Nephron progenitor cell (in vitro differentiated cells): Measurements from ENCODE around the gene RBM20.

Experiments used
- DNase-seq: peaks from one replicate; pipeline ENCODE4 v3.0.0; 2021
- H3K27ac Mint-ChIP-seq: 2 replicates; pipeline ENCODE4 v1.8.0; 2021; ENCODE audit warnings: mild to moderate bottlenecking, moderate library complexity, mixed read lengths
- H3K27me3 Mint-ChIP-seq: 2 replicates; pipeline ENCODE4 v1.8.0; 2021; ENCODE audit warnings: mild to moderate bottlenecking, low read depth, mixed read lengths; ENCODE audit not compliant: poor library complexity
- H3K36me3 Mint-ChIP-seq: 2 replicates; pipeline ENCODE4 v1.8.0; 2021; ENCODE audit warnings: low read depth, mixed read lengths
- H3K4me1 Mint-ChIP-seq: 2 replicates; pipeline ENCODE4 v1.8.0; 2021; ENCODE audit warnings: mixed read lengths
- H3K4me3 Mint-ChIP-seq: 2 replicates; pipeline ENCODE4 v1.8.0; 2021; ENCODE audit warnings: mild to moderate bottlenecking, moderate library complexity, mixed read lengths
- H3K9me3 Mint-ChIP-seq: 2 replicates; pipeline ENCODE4 v1.8.0; 2021; ENCODE audit warnings: mild to moderate bottlenecking, moderate library complexity, mixed read lengths
- CTCF ChIP-seq: fragments of 200-600 bp; sonication (generic); IDR thresholded peaks from 2 replicates; pipeline ENCODE4 v1.5.0; 2021; ENCODE audit warnings: antibody characterized with exemption

Gene RBM20

GRCh38 chr10:110802551-110803238 lies 158.6 kb downstream of the RBM20 start:
- DNase-seq, result no peak
- Mint-ChIP-seq H3K27ac (peak overlapping the region; percentile 58), H3K4me3 (no peak overlapping the region), H3K4me1 (peaks cover 22% of the 10 kb centered on the region), H3K27me3 (no peaks in the 10 kb centered on the region), H3K9me3 (no peaks in the 10 kb centered on the region), H3K36me3 (peaks cover 12% of the 10 kb centered on the region)
- no peak for TF ChIP-seq CTCF

- Mint-ChIP-seq H3K27me3 (no peaks in the 10 kb centered on the region), H3K4me1 (peaks cover 22% of the 10 kb centered on the region), H3K4me3 (no peak overlapping the region), H3K9me3 (no peaks in the 10 kb centered on the region), H3K27ac (no peak overlapping the region), H3K36me3 (peaks cover 12% of the 10 kb centered on the region)
- TF ChIP-seq CTCF, result no peak
- DNase-seq, result no peak
These were observed 159.2 kb downstream of the RBM20 start for GRCh38 chr10:110803239-110803749.

- H3K27ac Mint-ChIP-seq, result peak overlapping the region; percentile 44
- H3K4me1 Mint-ChIP-seq, result peaks cover 22% of the 10 kb centered on the region
- peaks cover 12% of the 10 kb centered on the region for H3K36me3 Mint-ChIP-seq
- H3K9me3 Mint-ChIP-seq, result no peaks in the 10 kb centered on the region
- peak; percentile 32 for DNase-seq
- no peak overlapping the region for H3K4me3 Mint-ChIP-seq
- TF ChIP-seq CTCF, result peak; percentile 41
- peaks cover 2% of the 10 kb centered on the region for H3K27me3 Mint-ChIP-seq
These were observed 159.7 kb downstream of the RBM20 start for GRCh38 chr10:110803830-110804338.

DNA sequence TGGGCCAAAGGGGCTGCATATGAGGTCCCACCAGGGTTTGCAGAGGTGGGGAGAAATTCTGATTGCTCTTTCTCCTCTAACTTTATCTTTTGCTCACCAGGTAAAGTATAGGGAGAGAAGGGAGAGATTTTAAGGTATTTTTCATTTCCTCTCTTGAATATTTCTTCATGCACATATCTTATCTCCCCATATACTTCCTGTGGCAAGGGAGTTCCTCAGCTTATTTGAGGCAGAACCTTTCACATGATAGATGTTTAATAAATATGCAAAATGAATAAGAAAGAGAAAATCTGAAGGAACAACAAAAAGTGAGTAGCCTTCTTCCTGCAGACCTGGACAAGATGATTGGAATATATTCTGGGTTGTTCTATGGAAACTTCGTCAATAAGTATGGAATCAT lies 160.2 kb downstream of the RBM20 start:
- no peaks in the 10 kb centered on the region for H3K9me3 Mint-ChIP-seq
- no peak for TF ChIP-seq CTCF
- H3K4me3 Mint-ChIP-seq, result no peak overlapping the region
- peaks cover 2% of the 10 kb centered on the region for H3K27me3 Mint-ChIP-seq
- peaks cover 12% of the 10 kb centered on the region for H3K36me3 Mint-ChIP-seq
- peak overlapping the region; percentile 44 for H3K27ac Mint-ChIP-seq
- DNase-seq, result no peak
- H3K4me1 Mint-ChIP-seq, result peaks cover 22% of the 10 kb centered on the region

DNA sequence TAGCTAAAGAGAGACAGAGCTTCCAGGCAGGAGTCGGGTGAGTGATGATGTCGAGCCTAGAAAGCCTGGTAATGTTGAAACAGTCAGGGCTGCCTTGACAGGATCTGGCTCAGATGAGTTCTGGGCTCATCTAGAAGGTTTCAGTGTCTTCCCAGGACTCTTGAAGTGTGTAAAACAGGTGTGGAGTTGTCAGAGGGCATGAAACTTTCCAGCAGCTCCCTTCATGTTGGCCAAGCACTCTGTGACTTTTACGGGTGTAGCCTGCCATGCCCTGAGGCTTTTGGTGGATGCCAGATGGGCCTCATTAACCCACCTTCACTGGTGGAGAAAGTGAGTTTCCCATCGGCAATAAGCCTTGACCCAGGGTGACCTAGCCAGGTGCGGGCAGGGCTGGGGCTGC lies 161.2 kb downstream of the RBM20 start:
- H3K4me3 Mint-ChIP-seq, result no peak overlapping the region
- H3K9me3 Mint-ChIP-seq, result no peaks in the 10 kb centered on the region
- peaks cover 2% of the 10 kb centered on the region for H3K27me3 Mint-ChIP-seq
- DNase-seq, result no peak
- H3K4me1 Mint-ChIP-seq, result peaks cover 22% of the 10 kb centered on the region
- peaks cover 12% of the 10 kb centered on the region for H3K36me3 Mint-ChIP-seq
- no peak overlapping the region for H3K27ac Mint-ChIP-seq
- no peak for TF ChIP-seq CTCF

DNA sequence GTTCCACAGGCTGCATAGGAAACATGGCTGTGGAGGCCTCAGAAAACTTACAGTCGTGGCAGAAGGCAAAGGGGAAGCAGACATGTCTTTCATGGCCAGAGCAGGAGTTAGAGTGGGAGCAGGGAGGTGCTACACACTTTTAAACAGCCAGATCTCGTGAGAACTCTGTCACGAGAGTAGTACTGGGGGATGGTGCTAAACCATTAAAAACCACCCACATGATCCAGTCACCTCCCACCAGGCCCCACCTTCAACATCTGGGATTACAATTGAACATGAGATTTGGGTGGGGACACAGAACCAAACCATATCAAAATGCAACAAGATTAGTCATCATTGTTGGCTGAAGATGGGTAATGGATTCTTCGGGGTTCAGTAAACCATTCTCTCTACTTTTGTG lies 162.2 kb downstream of the RBM20 start:
- H3K4me1 Mint-ChIP-seq, result peaks cover 22% of the 10 kb centered on the region
- H3K36me3 Mint-ChIP-seq, result peaks cover 6% of the 10 kb centered on the region
- no peak overlapping the region for H3K4me3 Mint-ChIP-seq
- peaks cover 2% of the 10 kb centered on the region for H3K27me3 Mint-ChIP-seq
- H3K27ac Mint-ChIP-seq, result no peak overlapping the region
- no peaks in the 10 kb centered on the region for H3K9me3 Mint-ChIP-seq
- no peak for TF ChIP-seq CTCF
- no peak for DNase-seq
